Measurements from ENCODE around the gene PLEKHG2. TPM values are rescaled to one million over a fixed set of nuclear protein-coding genes. Genes with fewer than 3 reads are reported as not detected.

The PLEKHG2 gene
- polyA plus RNA-seq, 1 donor from 2014 or later, result 14.3 TPM

DNA sequence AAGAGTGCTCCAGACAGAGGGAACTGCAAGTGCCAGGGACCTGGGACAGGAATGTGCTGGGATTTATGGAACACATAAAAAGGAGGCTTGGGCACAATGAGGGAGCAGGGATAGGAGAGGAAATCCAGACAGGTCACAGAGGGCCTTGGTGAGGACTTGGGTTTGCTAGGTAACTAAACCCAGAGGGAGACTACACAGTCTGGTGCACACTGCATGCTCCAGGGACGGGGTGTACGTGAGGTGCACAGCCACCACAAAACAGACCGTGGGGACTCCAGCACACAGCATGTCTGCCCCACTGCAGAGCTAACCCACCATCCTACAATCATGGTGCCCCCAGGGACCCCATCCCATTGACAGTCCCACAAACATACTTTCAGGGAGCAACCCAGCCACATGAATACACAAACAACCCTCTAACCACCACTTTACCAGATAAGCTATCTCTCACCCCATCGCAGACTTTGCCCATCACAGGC lies 11.4 kb upstream of the PLEKHG2 start:
- no peaks in the 10 kb centered on the region for H3K36me3 ChIP-seq (ENCODE audit: insufficient read depth, low read length)
- no peaks in the 10 kb centered on the region for H3K79me2 ChIP-seq (replicated peaks; ENCODE audit: insufficient read depth, low read length)
- peaks cover 7% of the 10 kb centered on the region for H3K27me3 ChIP-seq (ENCODE audit: insufficient read depth, low read depth, low read length)
- no peak overlapping the region for H3K9ac ChIP-seq (ENCODE audit: low read length)
- H3K4me2 ChIP-seq (ENCODE audit: low read length), result no peak overlapping the region
- TF ChIP-seq EZH2 (IDR thresholded peaks at IDR 0.05; ENCODE audit: borderline replicate concordance, insufficient read depth, low read length, poor library complexity, severe bottlenecking) (no peak), EP300 (conservative IDR thresholded peaks at IDR 0.05; ENCODE audit: poor library complexity, severe bottlenecking) (no peak), SMC3 (conservative IDR thresholded peaks at IDR 0.05; ENCODE audit: poor library complexity) (no peak), TAF1 (IDR thresholded peaks at IDR 0.05; ENCODE audit: low read depth) (no peak), RAD21 (conservative IDR thresholded peaks at IDR 0.05) (no peak), POLR2AphosphoS5 (IDR thresholded peaks at IDR 0.05) (no peak), MXI1 (conservative IDR thresholded peaks at IDR 0.05; ENCODE audit: poor library complexity, severe bottlenecking) (no peak)
- TF ChIP-seq, protein P1, sequence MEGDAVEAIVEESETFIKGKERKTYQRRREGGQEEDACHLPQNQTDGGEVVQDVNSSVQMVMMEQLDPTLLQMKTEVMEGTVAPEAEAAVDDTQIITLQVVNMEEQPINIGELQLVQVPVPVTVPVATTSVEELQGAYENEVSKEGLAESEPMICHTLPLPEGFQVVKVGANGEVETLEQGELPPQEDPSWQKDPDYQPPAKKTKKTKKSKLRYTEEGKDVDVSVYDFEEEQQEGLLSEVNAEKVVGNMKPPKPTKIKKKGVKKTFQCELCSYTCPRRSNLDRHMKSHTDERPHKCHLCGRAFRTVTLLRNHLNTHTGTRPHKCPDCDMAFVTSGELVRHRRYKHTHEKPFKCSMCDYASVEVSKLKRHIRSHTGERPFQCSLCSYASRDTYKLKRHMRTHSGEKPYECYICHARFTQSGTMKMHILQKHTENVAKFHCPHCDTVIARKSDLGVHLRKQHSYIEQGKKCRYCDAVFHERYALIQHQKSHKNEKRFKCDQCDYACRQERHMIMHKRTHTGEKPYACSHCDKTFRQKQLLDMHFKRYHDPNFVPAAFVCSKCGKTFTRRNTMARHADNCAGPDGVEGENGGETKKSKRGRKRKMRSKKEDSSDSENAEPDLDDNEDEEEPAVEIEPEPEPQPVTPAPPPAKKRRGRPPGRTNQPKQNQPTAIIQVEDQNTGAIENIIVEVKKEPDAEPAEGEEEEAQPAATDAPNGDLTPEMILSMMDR (IDR thresholded peaks at IDR 0.05; ENCODE audit: poor library complexity, severe bottlenecking), result no peak
- TF ChIP-seq, protein P2, sequence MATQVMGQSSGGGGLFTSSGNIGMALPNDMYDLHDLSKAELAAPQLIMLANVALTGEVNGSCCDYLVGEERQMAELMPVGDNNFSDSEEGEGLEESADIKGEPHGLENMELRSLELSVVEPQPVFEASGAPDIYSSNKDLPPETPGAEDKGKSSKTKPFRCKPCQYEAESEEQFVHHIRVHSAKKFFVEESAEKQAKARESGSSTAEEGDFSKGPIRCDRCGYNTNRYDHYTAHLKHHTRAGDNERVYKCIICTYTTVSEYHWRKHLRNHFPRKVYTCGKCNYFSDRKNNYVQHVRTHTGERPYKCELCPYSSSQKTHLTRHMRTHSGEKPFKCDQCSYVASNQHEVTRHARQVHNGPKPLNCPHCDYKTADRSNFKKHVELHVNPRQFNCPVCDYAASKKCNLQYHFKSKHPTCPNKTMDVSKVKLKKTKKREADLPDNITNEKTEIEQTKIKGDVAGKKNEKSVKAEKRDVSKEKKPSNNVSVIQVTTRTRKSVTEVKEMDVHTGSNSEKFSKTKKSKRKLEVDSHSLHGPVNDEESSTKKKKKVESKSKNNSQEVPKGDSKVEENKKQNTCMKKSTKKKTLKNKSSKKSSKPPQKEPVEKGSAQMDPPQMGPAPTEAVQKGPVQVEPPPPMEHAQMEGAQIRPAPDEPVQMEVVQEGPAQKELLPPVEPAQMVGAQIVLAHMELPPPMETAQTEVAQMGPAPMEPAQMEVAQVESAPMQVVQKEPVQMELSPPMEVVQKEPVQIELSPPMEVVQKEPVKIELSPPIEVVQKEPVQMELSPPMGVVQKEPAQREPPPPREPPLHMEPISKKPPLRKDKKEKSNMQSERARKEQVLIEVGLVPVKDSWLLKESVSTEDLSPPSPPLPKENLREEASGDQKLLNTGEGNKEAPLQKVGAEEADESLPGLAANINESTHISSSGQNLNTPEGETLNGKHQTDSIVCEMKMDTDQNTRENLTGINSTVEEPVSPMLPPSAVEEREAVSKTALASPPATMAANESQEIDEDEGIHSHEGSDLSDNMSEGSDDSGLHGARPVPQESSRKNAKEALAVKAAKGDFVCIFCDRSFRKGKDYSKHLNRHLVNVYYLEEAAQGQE (IDR thresholded peaks at IDR 0.05; ENCODE audit: borderline replicate concordance), result no peak
- no peaks in the 10 kb centered on the region for H4K20me1 ChIP-seq (ENCODE audit: insufficient read depth)
- no peak overlapping the region for H3K27ac ChIP-seq (ENCODE audit: low read length)
- no peaks in the 10 kb centered on the region for H3K9me3 ChIP-seq (ENCODE audit: low read length)
- H2AFZ ChIP-seq (ENCODE audit: low read depth, low read length), result no peak overlapping the region
- no peaks in the 10 kb centered on the region for H3K9me2 ChIP-seq (ENCODE audit: insufficient read depth, low read length)
- no peaks in the 10 kb centered on the region for H3F3A ChIP-seq (ENCODE audit: insufficient read depth, low read length, poor library complexity, severe bottlenecking)
- no peak overlapping the region for H3K4me3 ChIP-seq (ENCODE audit: low read length)

DNA sequence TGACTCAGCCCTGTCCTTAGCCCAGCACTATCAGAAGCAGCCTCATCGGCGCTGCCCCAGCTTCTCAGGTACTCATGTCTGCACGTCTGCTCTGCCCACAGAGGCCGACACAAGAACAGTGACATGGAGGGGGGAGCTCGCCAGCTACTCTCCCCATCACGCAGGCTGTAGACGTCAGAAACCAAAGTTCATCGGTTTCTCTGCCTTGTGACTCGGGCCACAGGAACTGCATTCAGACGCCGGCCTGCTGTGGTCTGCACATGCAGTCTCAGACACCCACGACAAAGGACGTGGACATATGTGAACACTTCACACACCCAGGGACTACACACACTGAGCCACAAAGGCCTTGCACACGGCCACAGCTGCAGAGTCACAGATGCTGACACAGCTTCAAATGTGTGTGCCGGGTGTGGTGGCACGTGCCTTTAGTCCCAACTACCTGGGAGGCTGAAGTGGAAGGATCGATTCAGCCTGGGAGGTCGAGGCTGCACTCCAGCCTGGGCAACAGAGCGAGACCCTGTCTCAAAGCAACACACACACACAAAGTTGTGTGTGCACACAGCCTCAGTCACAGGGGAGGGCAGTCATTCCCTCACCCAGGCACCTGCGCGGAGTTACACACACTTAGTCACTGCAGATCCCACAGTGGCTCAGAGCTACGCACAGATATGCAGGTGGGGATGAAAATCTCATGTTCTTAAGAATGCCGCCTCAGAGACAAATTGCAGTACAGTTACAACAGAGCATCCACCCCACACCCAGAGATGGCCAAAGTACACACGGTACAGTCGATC lies 10.7 kb upstream of the PLEKHG2 start:
- H3K9me3 ChIP-seq (ENCODE audit: low read length), result no peaks in the 10 kb centered on the region
- TF ChIP-seq MXI1 (conservative IDR thresholded peaks at IDR 0.05; ENCODE audit: poor library complexity, severe bottlenecking) (no peak), EP300 (conservative IDR thresholded peaks at IDR 0.05; ENCODE audit: poor library complexity, severe bottlenecking) (no peak), SMC3 (conservative IDR thresholded peaks at IDR 0.05; ENCODE audit: poor library complexity) (no peak), TAF1 (IDR thresholded peaks at IDR 0.05; ENCODE audit: low read depth) (no peak), EZH2 (IDR thresholded peaks at IDR 0.05; ENCODE audit: borderline replicate concordance, insufficient read depth, low read length, poor library complexity, severe bottlenecking) (no peak), POLR2AphosphoS5 (IDR thresholded peaks at IDR 0.05) (no peak), RAD21 (conservative IDR thresholded peaks at IDR 0.05) (no peak)
- TF ChIP-seq, protein P2 (IDR thresholded peaks at IDR 0.05; ENCODE audit: borderline replicate concordance), result no peak
- TF ChIP-seq, protein P1 (IDR thresholded peaks at IDR 0.05; ENCODE audit: poor library complexity, severe bottlenecking), result no peak

More for the DNA sequence above, 10.7 kb upstream of the PLEKHG2 start:
- no peak overlapping the region for H3K27ac ChIP-seq (ENCODE audit: low read length)
- no peak overlapping the region for H2AFZ ChIP-seq (ENCODE audit: low read depth, low read length)
- no peaks in the 10 kb centered on the region for H3F3A ChIP-seq (ENCODE audit: insufficient read depth, low read length, poor library complexity, severe bottlenecking)
- peak overlapping the region; percentile 59 for H3K4me3 ChIP-seq (ENCODE audit: low read length)
- H3K9me2 ChIP-seq (ENCODE audit: insufficient read depth, low read length), result no peaks in the 10 kb centered on the region
- H3K9ac ChIP-seq (ENCODE audit: low read length), result peak overlapping the region; percentile 39
- no peaks in the 10 kb centered on the region for H4K20me1 ChIP-seq (ENCODE audit: insufficient read depth)
- peaks cover 13% of the 10 kb centered on the region for H3K27me3 ChIP-seq (ENCODE audit: insufficient read depth, low read depth, low read length)
- no peaks in the 10 kb centered on the region for H3K36me3 ChIP-seq (ENCODE audit: insufficient read depth, low read length)
- no peak overlapping the region for H3K4me2 ChIP-seq (ENCODE audit: low read length)
- H3K79me2 ChIP-seq (replicated peaks; ENCODE audit: insufficient read depth, low read length), result no peaks in the 10 kb centered on the region

All from neural cell (in vitro differentiated cells).